Cardiac muscle cell (in vitro differentiated cells and primary cell): ENCODE measurements around the gene RPGRIP1L. TPM values are rescaled to one million over a fixed set of nuclear protein-coding genes. Genes with fewer than 3 reads are reported as not detected.

Source experiments
- DNase-seq, 2 donors: peaks; one replicate each; pipeline versions ENCODE4 v3.0.0 to v3.0.0-alpha.2; 2010 to 2017; ENCODE audit warnings: low read depth in 1 of 2, low spot score in 1 of 2
- H3K27ac ChIP-seq: fragments of 200-600 bp; sonication (generic); 2 replicates; pipeline ENCODE4 v1.5.1; 2016
- H3K27me3 ChIP-seq: fragments of 200-600 bp; sonication (generic); 2 replicates; pipeline ENCODE4 v1.6.0; 2016; ENCODE audit warnings: control low read depth
- H3K36me3 ChIP-seq: fragments of 200-600 bp; sonication (generic); 2 replicates; pipeline ENCODE4 v1.5.1; 2016; ENCODE audit warnings: control low read depth
- H3K4me1 ChIP-seq: fragments of 200-600 bp; sonication (generic); 2 replicates; pipeline ENCODE4 v1.8.1; 2017; ENCODE audit warnings: low read depth, mild to moderate bottlenecking, mixed run types
- H3K4me3 ChIP-seq: fragments of 200-600 bp; sonication (generic); 2 replicates; pipeline ENCODE4 v1.5.1; 2016; ENCODE audit warnings: mild to moderate bottlenecking
- H3K9me3 ChIP-seq: fragments of 200-600 bp; sonication (generic); 2 replicates; pipeline ENCODE4 v1.5.1; 2017; ENCODE audit warnings: low read depth, mild to moderate bottlenecking, control low read depth
- CTCF ChIP-seq: IDR thresholded peaks from 2 replicates; pipeline ENCODE4 v1.5.1; 2012; ENCODE audit warnings: low read depth, mild to moderate bottlenecking, low read length
- polyA plus RNA-seq: library from polyadenylated mRNA; unstranded; fragments of >200 nt; fragmentation: Nextera tagmentation; extraction: Ambion mirVana; gene quantifications from 2 replicates; pipeline ENCODE4 v1.2.1, GENCODE V29; 2016
- total RNA-seq: library from RNA; depleted of rRNA; stranded (reverse); fragments of >200 nt; gene quantifications from 2 replicates; pipeline ENCODE4 v1.2.3, GENCODE V29; 2016

RPGRIP1L gene
- total and polyA plus RNA-seq, 2 experiments from 2014 or later: 10.4 to 11.0 TPM

DNA sequence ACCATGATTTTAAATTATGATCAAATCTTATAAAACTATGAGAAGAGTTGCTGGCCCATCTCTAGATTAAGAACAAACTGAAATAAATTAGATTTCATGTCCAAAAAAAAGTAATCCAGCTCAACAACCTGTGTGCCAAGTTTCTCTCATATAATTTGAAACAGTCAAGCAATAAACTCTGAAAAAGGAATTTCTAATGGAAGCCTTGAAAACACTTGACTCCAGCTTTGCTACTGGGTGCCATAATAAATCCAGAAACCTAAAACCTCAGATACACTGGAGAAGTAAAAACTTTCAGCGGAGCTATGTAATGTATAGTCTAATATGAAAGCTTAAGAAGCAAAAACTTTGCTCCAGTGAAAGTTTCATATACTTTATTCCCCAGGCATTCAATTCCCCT lies 25.5 kb downstream of the RPGRIP1L start:
- no peaks in the 10 kb centered on the region for H3K9me3 ChIP-seq
- no peak overlapping the region for H3K27ac ChIP-seq
- H3K4me1 ChIP-seq: no peaks in the 10 kb centered on the region
- H3K27me3 ChIP-seq: no peaks in the 10 kb centered on the region
- DNase-seq: no peak
- TF ChIP-seq CTCF: no peak
- no peaks in the 10 kb centered on the region for H3K36me3 ChIP-seq
- H3K4me3 ChIP-seq: no peak overlapping the region

DNA sequence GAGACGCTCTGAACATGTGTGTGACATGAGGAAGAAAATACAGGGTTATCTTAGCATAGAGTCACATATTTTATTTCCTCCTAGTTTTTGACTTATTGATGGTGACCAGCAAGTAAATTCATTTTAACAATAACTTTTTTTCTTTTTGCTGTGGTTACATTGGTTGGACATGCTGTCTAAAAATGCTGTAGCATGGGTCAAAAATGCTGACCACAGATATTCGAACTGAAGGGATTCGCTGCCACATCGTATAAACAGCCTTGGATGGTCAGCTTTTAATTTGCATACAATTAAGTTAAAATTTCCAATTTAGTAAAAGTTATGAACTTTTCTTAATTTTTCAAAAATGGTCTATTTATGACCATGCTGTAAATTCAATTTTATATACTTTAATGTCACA lies 30.5 kb downstream of the RPGRIP1L start:
- Histone ChIP-seq H3K36me3 (no peaks in the 10 kb centered on the region), H3K27me3 (no peaks in the 10 kb centered on the region), H3K4me3 (no peak overlapping the region), H3K9me3 (no peaks in the 10 kb centered on the region), H3K27ac (no peak overlapping the region), H3K4me1 (no peaks in the 10 kb centered on the region)
- no peak for DNase-seq
- no peak for TF ChIP-seq CTCF

GRCh38 chr16:53672461-53672860 lies 31.2 kb downstream of the RPGRIP1L start:
- Histone ChIP-seq H3K36me3 (no peaks in the 10 kb centered on the region), H3K4me1 (no peaks in the 10 kb centered on the region), H3K9me3 (no peaks in the 10 kb centered on the region), H3K27me3 (no peaks in the 10 kb centered on the region), H3K27ac (no peak overlapping the region), H3K4me3 (no peak overlapping the region)
- DNase-seq: no peak
- TF ChIP-seq CTCF: no peak

- H3K9me3 ChIP-seq: no peaks in the 10 kb centered on the region
- no peak for DNase-seq
- no peaks in the 10 kb centered on the region for H3K27me3 ChIP-seq
- H3K4me1 ChIP-seq: peaks cover 14% of the 10 kb centered on the region
- no peak overlapping the region for H3K27ac ChIP-seq
- no peaks in the 10 kb centered on the region for H3K36me3 ChIP-seq
- no peak overlapping the region for H3K4me3 ChIP-seq
- TF ChIP-seq CTCF: no peak
Observed at GRCh38 chr16:53668869-53669268, 34.8 kb downstream of the RPGRIP1L start.

GRCh38 chr16:53666786-53667415 lies 36.8 kb downstream of the RPGRIP1L start:
- H3K4me3 ChIP-seq: no peak overlapping the region
- no peaks in the 10 kb centered on the region for H3K27me3 ChIP-seq
- no peak overlapping the region for H3K27ac ChIP-seq
- no peak for TF ChIP-seq CTCF
- DNase-seq: no peak
- H3K4me1 ChIP-seq: peaks cover 14% of the 10 kb centered on the region
- H3K36me3 ChIP-seq: no peaks in the 10 kb centered on the region
- no peaks in the 10 kb centered on the region for H3K9me3 ChIP-seq
